SH-SY5Y (cell line): ENCODE measurements around the gene LRFN2.

Experiments used
- GATA2 ChIP-seq: IDR thresholded peaks from 2 replicates; pipeline ENCODE4 v1.6.1; 2011; ENCODE audit warnings: mild to moderate bottlenecking, low read depth, low read length
- GATA3 ChIP-seq: IDR thresholded peaks from 2 replicates; pipeline ENCODE4 v1.6.1; 2011; ENCODE audit warnings: low read depth, mild to moderate bottlenecking, low read length, moderate library complexity

DNA sequence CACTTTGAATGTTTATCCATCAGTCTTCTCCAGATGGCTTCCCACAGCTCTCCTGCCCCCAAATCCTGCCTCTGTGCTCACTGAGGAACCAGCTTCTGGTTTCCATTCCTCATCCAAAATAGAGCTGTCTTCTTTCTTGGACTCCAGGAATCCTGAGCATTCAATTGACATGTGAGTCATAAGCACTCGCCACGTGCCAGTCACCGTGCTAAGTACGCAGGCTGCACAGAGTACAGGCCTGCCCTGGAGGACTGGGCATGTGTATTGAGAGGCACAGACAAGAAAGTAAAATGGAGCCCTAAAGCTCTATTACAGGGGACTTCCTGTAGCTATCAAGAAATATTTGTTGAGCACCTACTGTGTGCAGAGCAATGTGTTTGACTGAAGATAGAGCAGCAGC, 39.7 kb upstream of the LRFN2 start:
- TF ChIP-seq GATA2, result no peak
- TF ChIP-seq GATA3, result no peak
